HepG2 (cell line): ENCODE results near the gene SOX12. TPM values are rescaled to one million over a fixed set of nuclear protein-coding genes. Genes with fewer than 3 reads are reported as not detected.

ENCODE experiments used
- AKNA ChIP-seq: sonication (generic); formaldehyde crosslinking; IDR thresholded peaks from 2 replicates; pipeline ENCODE4 v1.4.0; 2020; ENCODE audit warnings: missing genetic modification reagents, borderline replicate concordance
- ARHGAP35 ChIP-seq: sonication (generic); formaldehyde crosslinking; IDR thresholded peaks from 2 replicates; pipeline ENCODE4 v1.9.0; 2022; ENCODE audit warnings: mild to moderate bottlenecking, inconsistent platforms, moderate library complexity, missing genetic modification reagents, borderline replicate concordance
- E2F1 ChIP-seq: sonication (generic); formaldehyde crosslinking; IDR thresholded peaks from 2 replicates; pipeline ENCODE4 v1.5.0; 2020; ENCODE audit warnings: missing genetic modification reagents
- HINFP ChIP-seq: sonication (generic); formaldehyde crosslinking; IDR thresholded peaks from 2 replicates; pipeline ENCODE4 v1.4.0; 2020; ENCODE audit warnings: low read depth, mild to moderate bottlenecking, missing genetic modification reagents
- KLF6 ChIP-seq: IDR thresholded peaks from 2 replicates; pipeline ENCODE4 v1.8.0; 2016; ENCODE audit warnings: missing biosample characterization, missing genetic modification reagents
- MYNN ChIP-seq: sonication (generic); formaldehyde crosslinking; IDR thresholded peaks from 2 replicates; pipeline ENCODE4 v1.4.0; 2020; ENCODE audit warnings: mild to moderate bottlenecking, low read depth, missing genetic modification reagents
- RNF219 ChIP-seq: sonication (generic); formaldehyde crosslinking; IDR thresholded peaks from 2 replicates; pipeline ENCODE4 v1.5.0; 2020; ENCODE audit warnings: mild to moderate bottlenecking, missing genetic modification reagents
- SETDB1 ChIP-seq: sonication (generic); formaldehyde crosslinking; IDR thresholded peaks from 2 replicates; pipeline ENCODE4 v1.5.1; 2020; ENCODE audit warnings: missing genetic modification reagents, mild to moderate bottlenecking, borderline replicate concordance
- SOX6 ChIP-seq, 2 experiments: fragments of 450-650 bp in 1 of 2; sonication (generic) in 1 of 2; formaldehyde crosslinking in 1 of 2; IDR thresholded peaks; 2 replicates each; pipeline versions ENCODE4 v1.4.0 to v1.6.1; 2017 to 2020; ENCODE audit warnings: antibody characterized with exemption in 1 of 2, mild to moderate bottlenecking in 1 of 2, missing genetic modification reagents in 1 of 2
- TFDP1 ChIP-seq: IDR thresholded peaks from 2 replicates; pipeline ENCODE4 v1.6.1; 2016; ENCODE audit warnings: missing compliant biosample characterization, missing genetic modification reagents, borderline replicate concordance
- ZNF143 ChIP-seq: sonication (generic); formaldehyde crosslinking; IDR thresholded peaks from 2 replicates; pipeline ENCODE4 v1.4.0; 2020; ENCODE audit warnings: missing genetic modification reagents
- ZNF34 ChIP-seq: sonication (generic); formaldehyde crosslinking; IDR thresholded peaks from 2 replicates; pipeline ENCODE4 v1.4.0; 2020; ENCODE audit warnings: mild to moderate bottlenecking, missing genetic modification reagents, borderline replicate concordance
- ZNF430 ChIP-seq: sonication (generic); formaldehyde crosslinking; IDR thresholded peaks from 2 replicates; pipeline ENCODE4 v1.9.0; 2021; ENCODE audit warnings: mild to moderate bottlenecking, missing genetic modification reagents
- ZNF678 ChIP-seq: sonication (generic); formaldehyde crosslinking; IDR thresholded peaks from 2 replicates; pipeline ENCODE4 v1.4.0; 2020; ENCODE audit warnings: mild to moderate bottlenecking, missing genetic modification reagents
- polyA plus RNA-seq, 8 experiments: library from polyadenylated mRNA; depleted of rRNA in 3 of 8; stranded (reverse) in 7 of 8; unstranded in 1 of 8; fragments of >200 nt; fragmentation: Illumina TruSeq in 4 of 8; extraction: Trizol in 4 of 8; gene quantifications; 2 replicates each; pipeline versions ENCODE4 v1.2.1 to v1.2.3, GENCODE V29; 2011 to 2016; ENCODE audit warnings: low read depth in 4 of 8, missing spikeins in 1 of 8, mixed read lengths in 1 of 8; ENCODE audit not compliant: insufficient read depth in 1 of 8
- total RNA-seq, 5 experiments: library from RNA; depleted of rRNA; stranded (reverse); fragments of >200 nt; fragmentation: Illumina TruSeq; extraction: Trizol; gene quantifications; 2 replicates each; pipeline ENCODE4 v1.2.3, GENCODE V29; 2016; ENCODE audit warnings: low read depth in 1 of 5

SOX12 gene
- total and polyA plus RNA-seq, 2 of the 13 experiments (the other 11 are each of a cell fraction or from before 2014, with no cell fraction given) = 10.0 to 18.7 TPM

GRCh38 chr20:326645-327185 lies 1.4 kb downstream of the SOX12 start (continued):
- TF ChIP-seq AKNA (CRISPR knock-in tag) (no peak), E2F1 (CRISPR knock-in tag) (no peak), ZNF678 (CRISPR knock-in tag) (no peak), HINFP (no peak), ZNF34 (no peak), RNF219 (no peak), ARHGAP35 (CRISPR knock-in tag) (peak; percentile 35; the same call in 1 of the 2 replicates), ZNF430 (CRISPR knock-in tag) (no peak; the same call in 1 of the 2 replicates), KLF6 (CRISPR knock-in tag) (no peak), ZNF143 (CRISPR knock-in tag) (no peak), TFDP1 (no peak), SETDB1 (CRISPR knock-in tag) (no peak), MYNN (0 out of 2 replicates have a peak, but pooled peaks have one; percentile 48), SOX6 (IDR thresholded peaks at IDR 0.05) (no peak), SOX6 (CRISPR knock-in tag; IDR thresholded peaks at IDR 0.05) (no peak)
